ENCODE measurements around the gene SKAP1.
"Not testable (repeated sequence)": the region's sequence is repeated elsewhere in the genome, so short reads cannot be mapped to it uniquely, and the experiment has no call there.

Gene SKAP1

GRCh38 chr17:48247603-48248002, 182.4 kb downstream of the SKAP1 start:
- H3K9me3 Mint-ChIP-seq: no peaks in the 10 kb centered on the region
- H3K4me1 Mint-ChIP-seq: peaks cover 55% of the 10 kb centered on the region
- no peak overlapping the region for H3K4me3 Mint-ChIP-seq
- H3K36me3 Mint-ChIP-seq (ENCODE audit: insufficient read depth): peaks cover 3% of the 10 kb centered on the region
- no peak for DNase-seq (ENCODE audit: low spot score in 2 of 2)
- H3K27ac Mint-ChIP-seq (ENCODE audit: low read depth): no peak overlapping the region
- H3K27me3 Mint-ChIP-seq: no peaks in the 10 kb centered on the region
- ATAC-seq (replicated peaks; ENCODE audit: extremely low read depth, poor library complexity, severe bottlenecking): no peak

- Mint-ChIP-seq H3K27ac (ENCODE audit: low read depth) (peak overlapping the region; percentile 56), H3K4me1 (peaks cover 55% of the 10 kb centered on the region), H3K9me3 (no peaks in the 10 kb centered on the region), H3K4me3 (no peak overlapping the region), H3K27me3 (no peaks in the 10 kb centered on the region), H3K36me3 (ENCODE audit: insufficient read depth) (peaks cover 3% of the 10 kb centered on the region)
- ATAC-seq (replicated peaks; ENCODE audit: extremely low read depth, poor library complexity, severe bottlenecking): no peak
- DNase-seq (ENCODE audit: low spot score in 2 of 2): no peak
Observed at GRCh38 chr17:48247038-48247437, 183.0 kb downstream of the SKAP1 start.

- Mint-ChIP-seq H3K9me3 (no peaks in the 10 kb centered on the region), H3K4me1 (peaks cover 56% of the 10 kb centered on the region), H3K36me3 (ENCODE audit: insufficient read depth) (peaks cover 3% of the 10 kb centered on the region), H3K27ac (ENCODE audit: low read depth) (peak overlapping the region; percentile 56), H3K27me3 (no peaks in the 10 kb centered on the region), H3K4me3 (no peak overlapping the region)
- no peak for ATAC-seq (replicated peaks; ENCODE audit: extremely low read depth, poor library complexity, severe bottlenecking)
- no peak for DNase-seq (ENCODE audit: low spot score in 2 of 2)
Observed at GRCh38 chr17:48246612-48247011, 183.4 kb downstream of the SKAP1 start.

- ATAC-seq (replicated peaks; ENCODE audit: extremely low read depth, poor library complexity, severe bottlenecking); DNase-seq (ENCODE audit: low spot score in 2 of 2); H3K4me3 Mint-ChIP-seq; H3K9me3 Mint-ChIP-seq; H3K27me3 Mint-ChIP-seq; H3K36me3 Mint-ChIP-seq (ENCODE audit: insufficient read depth): not testable (repeated sequence)
- Mint-ChIP-seq H3K4me1 (peaks cover 67% of the 10 kb centered on the region), H3K27ac (ENCODE audit: low read depth) (peak overlapping the region; percentile 56)
Observed at GRCh38 chr17:48245465-48246033, 184.5 kb downstream of the SKAP1 start.

DNA sequence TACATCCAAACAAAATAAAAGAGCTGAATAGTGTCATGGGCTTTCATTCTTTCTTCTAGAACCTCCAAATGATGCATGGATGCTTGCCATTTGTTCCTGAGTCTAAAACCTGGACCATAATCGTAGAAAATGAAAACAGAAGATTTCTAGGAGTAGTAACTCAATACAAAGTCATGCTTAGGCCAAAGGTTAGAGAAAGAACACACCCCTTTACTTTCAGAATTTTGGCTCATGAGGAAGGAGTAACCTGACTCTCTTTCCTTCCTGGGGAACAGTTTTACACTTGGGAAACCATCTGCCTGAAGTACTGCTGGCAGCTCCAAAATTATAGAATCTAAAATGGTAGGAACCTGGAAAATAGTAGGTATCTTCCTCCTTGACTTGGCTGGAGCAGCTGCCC, 185.2 kb downstream of the SKAP1 start:
- peaks cover 4% of the 10 kb centered on the region for H3K36me3 Mint-ChIP-seq (ENCODE audit: insufficient read depth)
- H3K27me3 Mint-ChIP-seq: no peaks in the 10 kb centered on the region
- H3K9me3 Mint-ChIP-seq: no peaks in the 10 kb centered on the region
- H3K4me1 Mint-ChIP-seq: peaks cover 73% of the 10 kb centered on the region
- ATAC-seq (replicated peaks; ENCODE audit: extremely low read depth, poor library complexity, severe bottlenecking) (no peak), DNase-seq (ENCODE audit: low spot score in 2 of 2) (no peak)
- H3K4me3 Mint-ChIP-seq: no peak overlapping the region
- H3K27ac Mint-ChIP-seq (ENCODE audit: low read depth): no peak overlapping the region

GRCh38 chr17:48244121-48244711, 185.8 kb downstream of the SKAP1 start:
- no peaks in the 10 kb centered on the region for H3K27me3 Mint-ChIP-seq
- H3K36me3 Mint-ChIP-seq (ENCODE audit: insufficient read depth): peaks cover 7% of the 10 kb centered on the region
- peaks cover 78% of the 10 kb centered on the region for H3K4me1 Mint-ChIP-seq
- no peaks in the 10 kb centered on the region for H3K9me3 Mint-ChIP-seq
- H3K4me3 Mint-ChIP-seq: no peak overlapping the region
- ATAC-seq (replicated peaks; ENCODE audit: extremely low read depth, poor library complexity, severe bottlenecking): no peak
- no peak overlapping the region for H3K27ac Mint-ChIP-seq (ENCODE audit: low read depth)
- no peak for DNase-seq (ENCODE audit: low spot score in 2 of 2)

- Mint-ChIP-seq H3K27me3 (no peaks in the 10 kb centered on the region), H3K4me3 (no peak overlapping the region), H3K36me3 (ENCODE audit: insufficient read depth) (peaks cover 5% of the 10 kb centered on the region), H3K27ac (ENCODE audit: low read depth) (peak overlapping the region; percentile 22), H3K9me3 (no peaks in the 10 kb centered on the region), H3K4me1 (peaks cover 76% of the 10 kb centered on the region)
- no peak for DNase-seq (ENCODE audit: low spot score in 2 of 2)
- ATAC-seq (replicated peaks; ENCODE audit: extremely low read depth, poor library complexity, severe bottlenecking): no peak
Observed at GRCh38 chr17:48241770-48242497, 188.1 kb downstream of the SKAP1 start.

- Mint-ChIP-seq H3K27ac (ENCODE audit: low read depth) (peak overlapping the region; percentile 22), H3K4me1 (peaks cover 74% of the 10 kb centered on the region), H3K4me3 (peak overlapping the region; percentile 8), H3K9me3 (no peaks in the 10 kb centered on the region), H3K36me3 (ENCODE audit: insufficient read depth) (peaks cover 5% of the 10 kb centered on the region), H3K27me3 (no peaks in the 10 kb centered on the region)
- ATAC-seq (replicated peaks; ENCODE audit: extremely low read depth, poor library complexity, severe bottlenecking) (peak; percentile 66), DNase-seq (ENCODE audit: low spot score in 2 of 2) (no peak)
Observed at GRCh38 chr17:48241131-48241591, 188.9 kb downstream of the SKAP1 start.

DNA sequence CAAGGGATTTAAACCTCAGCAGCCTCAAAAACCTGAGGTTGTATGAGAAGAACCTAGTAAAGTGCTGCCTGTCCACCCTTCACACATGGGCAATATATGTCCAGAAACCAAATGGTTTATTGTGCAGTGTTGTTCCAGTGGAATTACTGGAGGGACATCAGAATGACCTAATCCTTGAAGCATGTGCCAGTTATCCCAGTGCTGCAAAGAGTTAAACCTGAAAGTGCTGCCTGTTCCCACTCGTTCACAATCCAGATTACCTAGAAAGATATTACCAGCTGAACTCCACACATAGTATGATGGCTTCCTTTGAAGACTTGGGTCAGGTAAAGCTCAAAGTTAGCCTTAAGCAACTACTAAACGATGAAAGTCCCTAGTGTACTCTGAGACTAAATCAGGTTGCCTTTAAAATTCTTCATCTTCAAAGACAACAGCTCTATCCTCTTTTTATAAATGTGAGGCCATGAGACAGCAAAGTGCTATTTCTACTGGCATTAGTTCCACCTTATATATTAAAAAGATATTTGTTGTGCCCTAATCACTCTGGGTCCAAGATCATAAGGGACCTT, 189.4 kb downstream of the SKAP1 start:
- Mint-ChIP-seq H3K36me3 (ENCODE audit: insufficient read depth) (peaks cover 5% of the 10 kb centered on the region), H3K4me3 (no peak overlapping the region), H3K27ac (ENCODE audit: low read depth) (peak overlapping the region; percentile 22), H3K9me3 (no peaks in the 10 kb centered on the region), H3K4me1 (peaks cover 77% of the 10 kb centered on the region), H3K27me3 (no peaks in the 10 kb centered on the region)
- ATAC-seq (replicated peaks; ENCODE audit: extremely low read depth, poor library complexity, severe bottlenecking) (no peak), DNase-seq (ENCODE audit: low spot score in 2 of 2) (no peak)

DNA sequence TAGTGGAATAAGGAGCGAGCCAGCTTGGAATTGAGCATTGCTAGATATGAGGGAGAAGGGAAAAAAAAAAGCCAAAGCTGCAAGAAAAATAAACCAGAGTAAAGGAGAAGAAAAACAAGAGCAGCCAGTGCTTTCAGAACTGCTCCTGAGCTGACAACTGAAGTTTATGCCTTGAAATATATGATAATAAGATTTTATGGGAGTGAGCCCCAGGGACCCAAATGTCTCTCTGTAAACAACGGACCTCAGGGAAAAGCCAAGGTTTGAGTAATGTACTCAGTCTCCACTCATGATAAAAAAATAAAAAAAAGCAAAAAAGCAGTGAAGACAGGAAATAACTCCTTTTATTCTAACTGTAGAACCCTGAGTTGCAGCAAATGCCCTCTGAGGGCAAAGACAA, 189.9 kb downstream of the SKAP1 start:
- no peak for ATAC-seq (replicated peaks; ENCODE audit: extremely low read depth, poor library complexity, severe bottlenecking)
- Mint-ChIP-seq H3K4me3 (peak overlapping the region; percentile 9), H3K27me3 (no peaks in the 10 kb centered on the region), H3K9me3 (no peaks in the 10 kb centered on the region), H3K4me1 (peaks cover 77% of the 10 kb centered on the region), H3K27ac (ENCODE audit: low read depth) (peak overlapping the region; percentile 89), H3K36me3 (ENCODE audit: insufficient read depth) (peaks cover 5% of the 10 kb centered on the region)
- DNase-seq (ENCODE audit: low spot score in 2 of 2): no peak

DNA sequence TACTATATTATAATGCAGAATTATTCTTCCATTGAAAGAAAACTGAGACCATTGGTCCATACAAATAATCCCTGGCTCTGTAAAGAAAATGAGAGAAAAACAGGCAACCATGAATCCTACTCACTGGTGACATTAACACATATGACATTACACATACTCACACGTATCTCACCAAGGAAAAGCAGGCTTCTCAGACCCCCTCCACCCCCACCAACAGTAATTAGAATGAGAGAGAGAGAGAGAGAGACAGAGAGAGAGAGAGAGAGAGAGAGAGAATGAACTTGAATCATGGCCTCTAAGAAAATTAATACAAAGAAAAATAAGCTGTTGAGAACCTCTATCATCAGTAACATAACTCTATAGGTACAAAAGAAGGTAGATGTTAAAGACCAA, 190.4 kb downstream of the SKAP1 start:
- Mint-ChIP-seq H3K4me3 (peak overlapping the region; percentile 9), H3K36me3 (ENCODE audit: insufficient read depth) (peaks cover 7% of the 10 kb centered on the region), H3K9me3 (no peaks in the 10 kb centered on the region), H3K4me1 (peaks cover 77% of the 10 kb centered on the region), H3K27me3 (no peaks in the 10 kb centered on the region), H3K27ac (ENCODE audit: low read depth) (peak overlapping the region; percentile 89)
- no peak for DNase-seq (ENCODE audit: low spot score in 2 of 2)
- ATAC-seq (replicated peaks; ENCODE audit: extremely low read depth, poor library complexity, severe bottlenecking): no peak

GRCh38 chr17:48238933-48239602, 190.9 kb downstream of the SKAP1 start:
- ATAC-seq (replicated peaks; ENCODE audit: extremely low read depth, poor library complexity, severe bottlenecking): no peak
- no peaks in the 10 kb centered on the region for H3K27me3 Mint-ChIP-seq
- H3K27ac Mint-ChIP-seq (ENCODE audit: low read depth): peak overlapping the region; percentile 89
- H3K36me3 Mint-ChIP-seq (ENCODE audit: insufficient read depth): peaks cover 7% of the 10 kb centered on the region
- peaks cover 71% of the 10 kb centered on the region for H3K4me1 Mint-ChIP-seq
- peak overlapping the region; percentile 9 for H3K4me3 Mint-ChIP-seq
- DNase-seq (ENCODE audit: low spot score in 2 of 2): no peak
- H3K9me3 Mint-ChIP-seq: no peaks in the 10 kb centered on the region
